GM18505 (cell line): ENCODE results near the gene YEATS4.

Experiments used
- ATAC-seq: cut with Tn5 transposase; IDR thresholded peaks from one replicate; pipeline ENCODE4 v1.9.1; 2021; ENCODE audit not compliant: unreplicated experiment
- POLR2A ChIP-seq: IDR thresholded peaks from 4 replicates; pipeline ENCODE4 v1.6.1; 2011; ENCODE audit warnings: borderline replicate concordance; ENCODE audit not compliant: insufficient read depth, insufficient read length; ENCODE audit errors: extremely low read depth

YEATS4 gene

DNA sequence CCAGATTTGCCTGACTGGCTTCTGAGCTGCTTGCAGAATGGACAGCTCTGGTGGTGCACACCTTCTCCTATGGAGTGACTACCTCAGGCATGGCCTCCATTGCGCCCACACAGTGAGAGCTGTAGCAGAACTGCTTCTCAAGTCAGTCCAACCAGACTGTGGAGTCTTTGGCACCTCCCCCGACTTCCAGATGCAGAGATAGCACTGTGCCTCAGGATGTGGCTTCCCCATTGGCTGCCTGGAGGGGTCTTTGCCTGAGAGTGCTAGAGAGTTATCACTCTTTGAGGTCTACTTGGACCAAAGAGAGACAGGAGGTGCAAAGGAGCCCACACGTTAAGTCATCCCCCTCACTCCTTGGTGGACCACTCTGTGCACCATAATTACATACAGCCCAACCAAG is 65.9 kb downstream of the YEATS4 start:
- TF ChIP-seq POLR2A: no peak
- no peak for ATAC-seq

GRCh38 chr12:69428351-69429073 is 69.0 kb downstream of the YEATS4 start:
- ATAC-seq: no peak
- no peak for TF ChIP-seq POLR2A

DNA sequence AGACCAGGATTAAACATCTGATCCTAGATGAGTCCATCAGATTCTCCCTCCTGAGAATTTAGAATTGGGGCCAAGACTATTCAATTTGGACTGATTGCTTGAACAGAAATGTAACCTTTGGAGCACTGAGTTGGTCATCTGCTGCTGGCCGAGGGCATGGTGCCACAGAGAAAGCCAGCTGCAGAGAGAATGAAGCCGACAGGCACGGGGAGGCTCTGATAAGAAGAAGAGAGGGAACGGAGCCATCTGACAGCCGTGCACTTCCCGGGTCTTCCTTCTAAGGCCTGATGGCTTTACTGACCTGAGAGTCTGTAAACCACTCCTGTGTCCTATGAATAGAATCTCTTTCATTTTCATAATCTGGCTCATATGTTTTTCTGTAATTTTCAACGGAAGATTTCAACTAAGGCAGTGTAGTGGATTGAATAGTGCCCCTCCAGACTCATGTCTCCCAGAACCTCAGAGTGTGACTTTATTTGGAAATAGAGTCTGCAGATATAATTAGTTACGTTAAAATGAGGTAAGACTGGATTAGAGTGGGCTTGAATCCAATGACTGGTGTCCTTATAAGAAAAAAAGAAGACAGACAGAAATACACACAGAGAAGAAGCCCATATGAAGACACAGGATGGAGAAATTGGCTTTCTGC is 71.5 kb downstream of the YEATS4 start:
- TF ChIP-seq POLR2A: no peak
- ATAC-seq: no peak

DNA sequence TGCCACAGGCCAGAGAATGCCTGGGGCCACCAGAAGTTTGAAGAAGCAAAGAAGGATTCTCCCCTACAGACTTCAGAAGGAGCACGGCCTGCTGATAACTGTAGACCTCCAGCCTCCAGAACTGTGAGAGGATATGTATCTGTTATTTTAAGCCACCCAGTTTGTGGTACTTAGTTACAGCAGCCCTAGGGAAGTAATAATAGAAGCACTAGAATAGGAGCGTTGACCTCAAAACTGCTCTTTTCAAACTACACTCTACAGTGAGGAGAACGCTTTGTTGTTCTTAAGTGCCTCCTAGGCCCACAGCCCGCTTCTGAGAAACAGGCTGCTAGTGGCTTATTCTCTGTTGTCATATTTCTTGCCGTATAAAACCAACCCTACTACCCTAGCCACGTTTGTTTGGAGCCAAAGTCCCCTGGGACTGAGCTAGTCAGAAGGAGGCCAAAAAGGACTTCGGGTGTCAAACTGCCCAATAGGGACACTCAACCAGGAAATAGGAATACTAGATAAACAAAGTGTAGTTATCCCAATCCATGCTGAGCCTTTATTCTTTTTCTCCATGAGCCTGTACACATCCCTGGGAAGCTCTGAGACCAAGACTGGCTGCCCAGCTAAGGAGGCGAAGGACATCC is 72.2 kb downstream of the YEATS4 start:
- ATAC-seq: no peak
- no peak for TF ChIP-seq POLR2A

GRCh38 chr12:69433653-69434052 is 74.1 kb downstream of the YEATS4 start:
- no peak for TF ChIP-seq POLR2A
- no peak for ATAC-seq

DNA sequence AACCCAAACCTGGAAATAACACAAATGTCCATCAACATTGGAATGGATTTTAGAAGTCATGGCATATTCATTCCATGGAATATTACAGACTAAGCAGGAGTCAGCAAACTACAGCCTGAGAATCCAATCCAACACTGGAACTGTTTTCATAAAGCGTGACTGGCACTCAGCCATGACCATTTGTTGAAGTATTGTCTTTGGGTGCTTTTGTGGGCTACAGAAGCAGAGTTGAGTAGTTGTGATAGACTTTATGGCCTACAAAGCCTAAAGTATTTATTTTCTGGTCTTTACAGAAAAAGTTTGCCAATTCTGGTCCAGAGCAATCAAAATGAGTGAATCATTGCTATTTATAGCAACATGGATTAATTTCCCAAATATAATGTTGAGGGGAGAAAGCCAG is 76.1 kb downstream of the YEATS4 start:
- TF ChIP-seq POLR2A: no peak
- ATAC-seq: no peak

DNA sequence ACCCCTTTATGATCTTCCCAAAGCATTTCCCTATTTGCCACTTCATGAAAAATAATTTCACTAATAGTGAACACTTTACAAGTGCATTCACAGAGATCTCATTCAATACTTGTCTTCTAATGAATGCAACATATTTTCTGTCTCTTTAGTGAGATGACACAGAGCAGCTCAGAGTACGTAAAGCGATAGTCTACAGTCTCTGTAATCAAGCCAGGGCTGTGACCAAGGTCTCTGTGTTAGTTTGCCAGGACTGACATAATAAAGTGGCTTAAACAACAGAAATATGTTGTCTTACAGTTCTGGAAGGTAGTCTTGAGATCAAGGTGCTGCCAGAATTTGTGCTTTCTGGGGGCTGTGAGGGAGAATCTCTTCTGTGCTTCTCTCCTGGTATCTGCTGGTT is 77.5 kb downstream of the YEATS4 start:
- no peak for TF ChIP-seq POLR2A
- no peak for ATAC-seq

GRCh38 chr12:69438539-69438938 is 79.0 kb downstream of the YEATS4 start:
- ATAC-seq: no peak

GRCh38 chr12:69440016-69440415 is 80.5 kb downstream of the YEATS4 start:
- TF ChIP-seq POLR2A: no peak
- no peak for ATAC-seq

More at GRCh38 chr12:69438539-69438938, 79.0 kb downstream of the YEATS4 start:
- no peak for TF ChIP-seq POLR2A
